GM06990 (cell line): ENCODE measurements around the gene ALK.
A peak's percentile ranks its signal among the peaks of the same experiment; 100 is the strongest.

Experiments used
- DNase-seq: peaks from one replicate; pipeline ENCODE4 v3.0.0-alpha.2; 2011; ENCODE audit not compliant: insufficient read length; ENCODE audit errors: extremely low read depth
- H3K27me3 ChIP-seq: replicated peaks from 2 replicates; pipeline ENCODE4 v1.6.0; 2011; ENCODE audit warnings: low read length; ENCODE audit not compliant: control insufficient read depth, insufficient read depth
- H3K36me3 ChIP-seq: 2 replicates; pipeline ENCODE4 v1.5.1; 2011; ENCODE audit warnings: low read length; ENCODE audit not compliant: control insufficient read depth, insufficient read depth
- H3K4me3 ChIP-seq: replicated peaks from 2 replicates; pipeline ENCODE4 v1.5.1; 2011; ENCODE audit warnings: low read depth, mild to moderate bottlenecking, control low read depth, low read length
- TF ChIP-seq, protein P1 (sequence below): IDR thresholded peaks from 2 replicates; pipeline ENCODE4 v1.5.1; 2011; ENCODE audit warnings: low read length, control low read depth, mild to moderate bottlenecking, inconsistent platforms; ENCODE audit not compliant: insufficient read depth, poor library complexity, severe bottlenecking

Gene ALK

DNA sequence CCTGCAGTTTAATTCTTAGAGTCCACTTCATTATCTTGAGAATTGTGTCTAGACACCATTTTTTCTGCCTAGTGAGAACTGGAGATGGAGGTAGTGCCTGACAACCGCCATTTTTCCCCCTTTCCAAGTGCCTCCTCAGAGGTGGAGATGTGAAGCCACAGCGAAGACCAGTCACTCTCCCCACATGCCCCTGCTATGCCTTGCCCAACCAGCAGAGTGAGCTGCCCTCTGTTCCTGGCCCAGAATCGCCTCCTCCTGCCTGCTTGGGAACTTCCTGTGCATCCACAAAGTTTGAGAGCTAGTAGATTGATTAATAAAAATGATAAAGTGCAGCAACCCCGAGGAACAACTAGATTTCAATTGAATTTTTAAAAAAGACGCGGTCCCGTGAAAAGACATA lies 682.9 kb downstream of the ALK start:
- no peak for DNase-seq
- Histone ChIP-seq H3K36me3 (no peaks in the 10 kb centered on the region), H3K4me3 (no peak overlapping the region), H3K27me3 (peaks cover 3% of the 10 kb centered on the region; the same call in 1 of the 2 replicates)
- TF ChIP-seq, protein P1, sequence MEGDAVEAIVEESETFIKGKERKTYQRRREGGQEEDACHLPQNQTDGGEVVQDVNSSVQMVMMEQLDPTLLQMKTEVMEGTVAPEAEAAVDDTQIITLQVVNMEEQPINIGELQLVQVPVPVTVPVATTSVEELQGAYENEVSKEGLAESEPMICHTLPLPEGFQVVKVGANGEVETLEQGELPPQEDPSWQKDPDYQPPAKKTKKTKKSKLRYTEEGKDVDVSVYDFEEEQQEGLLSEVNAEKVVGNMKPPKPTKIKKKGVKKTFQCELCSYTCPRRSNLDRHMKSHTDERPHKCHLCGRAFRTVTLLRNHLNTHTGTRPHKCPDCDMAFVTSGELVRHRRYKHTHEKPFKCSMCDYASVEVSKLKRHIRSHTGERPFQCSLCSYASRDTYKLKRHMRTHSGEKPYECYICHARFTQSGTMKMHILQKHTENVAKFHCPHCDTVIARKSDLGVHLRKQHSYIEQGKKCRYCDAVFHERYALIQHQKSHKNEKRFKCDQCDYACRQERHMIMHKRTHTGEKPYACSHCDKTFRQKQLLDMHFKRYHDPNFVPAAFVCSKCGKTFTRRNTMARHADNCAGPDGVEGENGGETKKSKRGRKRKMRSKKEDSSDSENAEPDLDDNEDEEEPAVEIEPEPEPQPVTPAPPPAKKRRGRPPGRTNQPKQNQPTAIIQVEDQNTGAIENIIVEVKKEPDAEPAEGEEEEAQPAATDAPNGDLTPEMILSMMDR = peak; percentile 82

DNA sequence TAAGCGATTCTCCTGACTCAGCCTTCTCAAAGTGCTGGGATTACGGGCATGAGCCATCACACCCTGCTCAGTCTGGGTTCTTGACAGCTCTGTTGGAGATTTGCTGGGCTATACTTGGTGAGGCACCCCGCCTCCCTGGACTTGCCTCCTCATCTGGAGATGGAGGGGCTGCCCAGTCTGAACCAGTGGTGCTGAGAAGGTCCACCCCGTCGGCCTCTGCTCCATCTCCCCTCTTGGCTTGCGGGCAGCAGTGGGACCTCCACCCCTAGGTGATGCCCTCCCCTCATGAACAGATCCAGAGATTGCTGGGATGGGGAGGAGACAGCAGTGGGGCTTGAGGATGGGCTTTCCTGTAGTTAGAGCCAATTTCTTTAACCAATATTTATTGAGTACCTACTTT lies 685.3 kb downstream of the ALK start:
- H3K27me3 ChIP-seq = peaks cover 4% of the 10 kb centered on the region; the same call in 1 of the 2 replicates
- DNase-seq = no peak

DNA sequence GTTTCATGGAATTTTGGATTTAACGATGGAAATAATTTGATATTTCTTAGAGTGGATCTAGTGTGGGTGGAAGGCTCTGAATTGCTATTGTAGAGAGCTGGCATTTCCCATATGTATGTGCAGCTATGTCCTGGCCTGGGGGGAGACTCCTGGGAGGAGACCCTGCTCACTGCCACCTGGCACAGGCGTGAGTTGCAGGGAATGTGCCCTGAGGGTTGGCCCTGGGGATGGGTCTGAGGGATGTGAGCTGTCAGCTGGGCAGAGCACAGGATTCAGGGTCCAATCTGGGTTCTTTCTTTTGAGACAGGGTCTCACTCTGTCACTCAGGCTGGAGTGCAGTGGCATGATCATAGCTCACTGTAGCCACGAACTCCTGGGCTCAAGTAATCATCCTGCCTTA lies 686.0 kb downstream of the ALK start:
- TF ChIP-seq, protein P1 = no peak
- H3K36me3 ChIP-seq = no peaks in the 10 kb centered on the region
- DNase-seq = no peak

More for the DNA sequence above, 685.3 kb downstream of the ALK start:
- TF ChIP-seq, protein P1 = no peak
- Histone ChIP-seq H3K4me3 (no peak overlapping the region), H3K36me3 (no peaks in the 10 kb centered on the region)

DNA sequence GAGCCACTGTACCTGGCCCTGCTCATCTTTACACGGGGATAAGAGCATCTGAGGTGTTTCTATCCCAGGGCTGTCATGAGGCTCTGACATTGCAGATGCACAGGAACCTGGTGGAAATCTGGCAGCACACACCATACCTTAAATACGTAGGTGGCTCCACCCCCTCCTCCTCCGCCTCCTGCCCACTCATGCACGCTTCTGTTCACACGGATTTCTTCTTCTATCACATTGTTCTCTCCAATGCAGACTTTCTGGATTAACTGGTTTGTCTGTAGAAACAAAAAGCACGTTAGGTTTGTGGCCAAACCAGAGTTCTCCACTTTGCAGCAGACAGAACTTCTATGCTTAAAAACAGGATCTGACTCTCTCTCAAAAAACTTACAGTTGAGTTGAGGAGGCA lies 688.0 kb downstream of the ALK start:
- TF ChIP-seq, protein P1 = no peak
- no peak for DNase-seq
- Histone ChIP-seq H3K4me3 (no peak overlapping the region), H3K36me3 (no peaks in the 10 kb centered on the region), H3K27me3 (peaks cover 4% of the 10 kb centered on the region; the same call in 1 of the 2 replicates)

More for the DNA sequence above, 686.0 kb downstream of the ALK start:
- Histone ChIP-seq H3K4me3 (no peak overlapping the region), H3K27me3 (peaks cover 4% of the 10 kb centered on the region; the same call in 1 of the 2 replicates)

DNA sequence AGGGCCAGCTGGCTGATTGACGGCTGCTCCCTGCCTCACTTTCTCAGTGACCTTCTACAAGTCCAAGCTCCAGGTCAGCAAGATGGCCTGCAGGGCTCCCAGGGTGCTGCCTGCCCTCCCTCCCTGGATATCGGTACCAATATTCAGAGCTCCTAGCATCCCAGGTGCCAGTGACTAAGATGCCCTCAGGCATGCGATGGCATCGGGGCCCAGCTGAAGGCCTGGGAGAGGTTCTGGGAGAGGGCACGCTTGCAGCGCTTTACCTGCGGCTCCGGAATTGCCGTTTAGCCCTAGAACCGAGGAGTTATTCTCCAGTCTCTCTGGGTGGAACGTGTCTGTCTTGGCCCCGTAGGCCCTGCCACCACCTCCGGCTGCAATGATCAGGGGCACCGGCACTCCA lies 689.3 kb downstream of the ALK start:
- DNase-seq = no peak
- TF ChIP-seq, protein P1 = no peak
- Histone ChIP-seq H3K4me3 (no peak overlapping the region), H3K36me3 (no peaks in the 10 kb centered on the region), H3K27me3 (peaks cover 4% of the 10 kb centered on the region; the same call in 1 of the 2 replicates)

DNA sequence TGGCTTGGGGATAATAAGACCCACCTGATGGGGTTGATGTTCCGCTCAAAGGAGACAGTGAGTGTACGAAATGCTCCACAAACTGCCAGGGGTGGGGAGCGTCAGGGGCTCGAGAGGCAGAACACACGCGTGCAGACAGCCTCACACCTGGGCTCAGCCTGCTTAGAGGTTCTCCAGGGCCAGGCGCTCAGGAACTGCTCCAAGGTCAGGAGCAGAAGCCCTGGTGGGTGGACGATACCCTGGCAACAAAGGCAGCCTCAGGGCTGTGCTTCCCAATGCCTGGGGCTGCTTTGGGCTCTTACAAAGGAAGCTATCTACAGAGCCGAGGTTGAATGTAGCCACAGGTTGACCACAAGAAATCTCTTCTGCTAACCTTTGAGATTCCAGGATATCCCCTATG lies 691.7 kb downstream of the ALK start:
- Histone ChIP-seq H3K27me3 (peaks cover 1% of the 10 kb centered on the region; the same call in 1 of the 2 replicates), H3K4me3 (no peak overlapping the region), H3K36me3 (no peaks in the 10 kb centered on the region)
- no peak for DNase-seq
- TF ChIP-seq, protein P1 = no peak
